CD4-positive, alpha-beta T cell (primary cell): ENCODE data around the gene PLK2. TPM values are rescaled to one million over a fixed set of nuclear protein-coding genes. Genes with fewer than 3 reads are reported as not detected.

ENCODE experiments used
- ATAC-seq: fragments of 200-7000 bp; cut with Tn5 transposase; one replicate; pipeline ENCODE4 v1.10.0; 2022; ENCODE audit warnings: mild to moderate bottlenecking; ENCODE audit not compliant: poor library complexity
- CTCF ChIA-PET: fragments of 350-600 bp; sonication (Branson Sonifier 250); formaldehyde crosslinking; loops from one replicate; lab custom pipeline; 2021; ENCODE audit warnings: antibody characterized with exemption, inconsistent platforms; lab: Charles Lee
- POLR2A ChIA-PET: fragments of 350-600 bp; sonication (Branson Sonifier 250); formaldehyde crosslinking; loops from one replicate; lab custom pipeline; 2021; ENCODE audit warnings: antibody characterized with exemption, inconsistent platforms; lab: Charles Lee
- DNase-seq, 14 experiments: peaks; one replicate each; pipeline ENCODE4 v3.0.0-alpha.2; 2013 to 2020; ENCODE audit warnings: mixed read lengths in 2 of 14
- H3K27ac ChIP-seq, 2 donors: one replicate each; pipeline versions ENCODE4 v1.5.1 to v1.7.0; 2013; ENCODE audit warnings: low read length in 2 of 2, low read depth in 1 of 2, mild to moderate bottlenecking in 1 of 2
- H3K27me3 ChIP-seq, 2 experiments: 1 replicate in 1 of 2; 2 replicates in 1 of 2; pipeline versions ENCODE4 v1.6.1 to v1.7.0; 2013; ENCODE audit warnings: low read length in 2 of 2, control low read depth in 1 of 2, mild to moderate bottlenecking in 1 of 2, moderate library complexity in 1 of 2; ENCODE audit not compliant: insufficient read depth in 2 of 2, control insufficient read depth in 1 of 2
- H3K36me3 ChIP-seq: one replicate; pipeline ENCODE4 v1.6.1; 2013; ENCODE audit warnings: low read length, control low read depth; ENCODE audit not compliant: insufficient read depth
- H3K4me1 ChIP-seq: one replicate; pipeline ENCODE4 v1.6.1; 2013; ENCODE audit warnings: low read length, control low read depth; ENCODE audit not compliant: insufficient read depth
- H3K4me3 ChIP-seq: one replicate; pipeline ENCODE4 v1.5.1; 2013; ENCODE audit warnings: mild to moderate bottlenecking, low read length, moderate library complexity
- H3K9me3 ChIP-seq, 2 experiments: 1 replicate in 1 of 2; 2 replicates in 1 of 2; pipeline versions ENCODE4 v1.6.1 to v1.7.0; 2013; ENCODE audit warnings: low read length in 2 of 2, mild to moderate bottlenecking in 2 of 2, control low read depth in 1 of 2, moderate library complexity in 1 of 2; ENCODE audit not compliant: control insufficient read depth in 1 of 2, insufficient read depth in 1 of 2
- H3K27ac Mint-ChIP-seq: one replicate; pipeline ENCODE4 v1.8.0; 2020; ENCODE audit warnings: mixed read lengths
- H3K27me3 Mint-ChIP-seq: one replicate; pipeline ENCODE4 v1.8.0; 2021; ENCODE audit warnings: mixed read lengths
- H3K36me3 Mint-ChIP-seq: one replicate; pipeline ENCODE4 v1.8.0; 2021; ENCODE audit warnings: low read depth, mixed read lengths
- H3K4me1 Mint-ChIP-seq: one replicate; pipeline ENCODE4 v1.8.0; 2021; ENCODE audit warnings: low read depth, mixed read lengths
- H3K4me3 Mint-ChIP-seq: one replicate; pipeline ENCODE4 v1.8.0; 2020; ENCODE audit warnings: mild to moderate bottlenecking, mixed read lengths
- H3K9me3 Mint-ChIP-seq: one replicate; pipeline ENCODE4 v1.8.0; 2020; ENCODE audit warnings: mixed read lengths
- CTCF ChIP-seq: fragments of 200-600 bp; IDR thresholded peaks from one replicate; pipeline ENCODE4 v1.8.0; 2022; ENCODE audit warnings: antibody characterized with exemption, mild to moderate bottlenecking
- intact Hi-C, 2 experiments: fragments of 100-400 bp; cut with DNase I in 1 of 2; cut with micrococcal nuclease in 1 of 2; formaldehyde crosslinking; loops; one replicate each; pipeline versions ENCODE4 v1.15.1 to v1.9.0; 2023 to 2025; cut with DNase I, micrococcal nuclease
- total RNA-seq, 174 experiments: library from RNA in 2 of 174; stranded (reverse) in 2 of 174; gene quantifications; one replicate each; pipeline ENCODE4 v1.2.3 and lab custom pipeline; 2021 to 2026

Gene PLK2
- total RNA-seq, 2 experiments from 2014 or later, result 57.2 to 59.7 TPM

GRCh38 chr5:58498340-58498942 lies 38.6 kb upstream of the PLK2 start:
- H3K4me1 ChIP-seq, result no peaks in the 10 kb centered on the region
- intact Hi-C loops, result no loop called here
- no peak overlapping the region for H3K27ac Mint-ChIP-seq

GRCh38 chr5:58497921-58498320 lies 38.0 kb upstream of the PLK2 start:
- H3K36me3 Mint-ChIP-seq, result no peaks in the 10 kb centered on the region
- no peak for ATAC-seq
- Histone ChIP-seq H3K27me3 (peaks cover 0 to 3% of the 10 kb centered on the region in 2 experiments), H3K36me3 (no peaks in the 10 kb centered on the region), H3K4me1 (no peaks in the 10 kb centered on the region), H3K9me3 (no peaks in the 10 kb centered on the region), H3K4me3 (no peak overlapping the region), H3K27ac (no peak overlapping the region)
- DNase-seq, result no peak
- H3K4me3 Mint-ChIP-seq, result no peak overlapping the region
- intact Hi-C loops, result no loop called here
- peaks cover 4% of the 10 kb centered on the region for H3K4me1 Mint-ChIP-seq
- peaks cover 19% of the 10 kb centered on the region for H3K27me3 Mint-ChIP-seq
- TF ChIP-seq CTCF, result no peak
- H3K9me3 Mint-ChIP-seq, result no peaks in the 10 kb centered on the region
- no peak overlapping the region for H3K27ac Mint-ChIP-seq
- ChIA-PET CTCF (no interaction called here), POLR2A (no interaction called here)

More at GRCh38 chr5:58498340-58498942, 38.6 kb upstream of the PLK2 start:
- Mint-ChIP-seq H3K36me3 (no peaks in the 10 kb centered on the region), H3K4me3 (no peak overlapping the region), H3K4me1 (peaks cover 4% of the 10 kb centered on the region), H3K27me3 (peaks cover 20% of the 10 kb centered on the region), H3K9me3 (no peaks in the 10 kb centered on the region)
- CTCF ChIA-PET, result no interaction called here
- Histone ChIP-seq H3K36me3 (no peaks in the 10 kb centered on the region), H3K27me3 (peaks cover 0 to 3% of the 10 kb centered on the region in 2 experiments), H3K9me3 (no peaks in the 10 kb centered on the region), H3K4me3 (no peak overlapping the region), H3K27ac (no peak overlapping the region)
- POLR2A ChIA-PET, result no interaction called here
- DNase-seq (no peak), ATAC-seq (no peak)
- TF ChIP-seq CTCF, result no peak

- ATAC-seq, result no peak
- Histone ChIP-seq H3K9me3 (no peaks in the 10 kb centered on the region), H3K36me3 (no peaks in the 10 kb centered on the region), H3K4me3 (no peak overlapping the region), H3K27me3 (peaks cover 0 to 3% of the 10 kb centered on the region in 2 experiments), H3K27ac (no peak overlapping the region), H3K4me1 (no peaks in the 10 kb centered on the region)
- CTCF ChIA-PET, result no interaction called here
- H3K36me3 Mint-ChIP-seq, result no peaks in the 10 kb centered on the region
- TF ChIP-seq CTCF, result no peak
- POLR2A ChIA-PET, result no interaction called here
- intact Hi-C loops, result no loop called here
- no peaks in the 10 kb centered on the region for H3K9me3 Mint-ChIP-seq
- H3K4me3 Mint-ChIP-seq, result no peak overlapping the region
- H3K4me1 Mint-ChIP-seq, result peaks cover 4% of the 10 kb centered on the region
- no peak overlapping the region for H3K27ac Mint-ChIP-seq
- DNase-seq, result no peak
- peaks cover 13% of the 10 kb centered on the region for H3K27me3 Mint-ChIP-seq
These were observed 37.5 kb upstream of the PLK2 start for GRCh38 chr5:58497386-58497785.
